GM19395 (cell line): ENCODE data around the gene DERL2.

Experiments
- ATAC-seq: cut with Tn5 transposase; IDR thresholded peaks from one replicate; pipeline ENCODE4 v1.9.1; 2021; ENCODE audit warnings: mild to moderate bottlenecking, moderate library complexity; ENCODE audit not compliant: unreplicated experiment

DERL2 gene

DNA sequence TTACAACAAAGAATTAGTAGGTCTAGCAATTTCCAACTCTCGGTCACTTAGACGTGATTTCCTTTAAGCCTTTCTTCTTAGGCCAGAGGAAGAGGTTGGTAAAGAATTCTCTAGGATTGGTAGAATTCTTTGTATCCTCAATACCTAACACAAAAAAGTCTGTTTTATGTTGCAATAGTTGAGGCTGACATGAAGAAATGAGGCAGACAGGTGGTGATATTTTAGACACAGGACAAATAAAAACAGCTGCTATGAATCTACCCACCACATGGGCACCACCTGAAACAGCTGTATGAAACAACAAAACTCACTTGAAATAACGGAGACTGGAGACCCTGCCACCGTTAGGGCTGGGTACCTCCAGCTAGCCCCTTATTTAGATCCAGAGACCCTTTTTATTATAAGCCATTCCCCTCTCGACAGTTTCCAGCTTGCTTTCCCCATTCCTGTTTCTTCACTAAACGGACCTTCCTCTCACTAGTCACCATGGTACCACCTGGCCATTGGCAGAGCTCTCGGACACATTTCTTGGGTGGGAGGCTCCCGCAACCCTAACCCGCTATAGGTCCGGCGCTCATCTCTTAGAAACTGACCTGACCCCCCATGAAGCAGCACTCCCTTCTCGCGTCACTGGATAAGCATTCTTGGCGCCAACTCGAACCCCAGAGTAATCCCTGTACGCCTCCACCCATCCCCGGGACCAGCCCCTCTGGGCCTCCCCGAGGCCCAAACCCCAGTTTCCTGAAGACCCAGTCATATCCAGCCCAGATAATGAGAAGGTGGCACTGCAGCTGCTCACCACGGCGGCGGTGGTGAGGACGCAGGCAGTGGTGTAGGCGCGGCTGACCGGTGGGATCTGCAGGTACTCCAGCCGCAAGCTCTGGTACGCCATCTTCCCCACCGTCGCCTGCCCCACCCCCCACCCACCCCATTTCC, at the start of gene DERL2:
Gene DERL2 (minus strand): TSS at position 909 of the 936 bp plus-strand sequence. CDS start 17 bp downstream, at position 892.
- ATAC-seq = peak; percentile 28

DNA sequence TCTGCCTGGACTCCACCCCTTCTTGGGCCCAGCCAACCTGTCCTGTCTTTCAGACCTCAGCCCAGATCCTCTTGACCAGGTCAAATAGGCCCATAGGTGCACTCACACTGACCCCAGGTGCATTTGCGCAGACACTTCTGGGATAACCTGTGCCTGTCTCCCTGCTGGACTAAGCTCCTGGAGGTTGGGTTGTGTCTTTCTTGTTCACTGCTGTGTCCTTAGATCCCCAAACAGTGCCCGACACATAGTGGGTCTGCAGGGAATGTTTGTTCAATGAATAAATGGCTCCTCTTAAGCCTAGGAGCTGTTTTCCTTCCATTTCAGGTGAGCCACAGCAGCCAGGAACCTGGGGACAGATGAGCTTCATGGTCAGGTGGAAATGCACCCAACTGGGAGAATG, 49.5 kb upstream of the DERL2 start:
- ATAC-seq = no peak

DNA sequence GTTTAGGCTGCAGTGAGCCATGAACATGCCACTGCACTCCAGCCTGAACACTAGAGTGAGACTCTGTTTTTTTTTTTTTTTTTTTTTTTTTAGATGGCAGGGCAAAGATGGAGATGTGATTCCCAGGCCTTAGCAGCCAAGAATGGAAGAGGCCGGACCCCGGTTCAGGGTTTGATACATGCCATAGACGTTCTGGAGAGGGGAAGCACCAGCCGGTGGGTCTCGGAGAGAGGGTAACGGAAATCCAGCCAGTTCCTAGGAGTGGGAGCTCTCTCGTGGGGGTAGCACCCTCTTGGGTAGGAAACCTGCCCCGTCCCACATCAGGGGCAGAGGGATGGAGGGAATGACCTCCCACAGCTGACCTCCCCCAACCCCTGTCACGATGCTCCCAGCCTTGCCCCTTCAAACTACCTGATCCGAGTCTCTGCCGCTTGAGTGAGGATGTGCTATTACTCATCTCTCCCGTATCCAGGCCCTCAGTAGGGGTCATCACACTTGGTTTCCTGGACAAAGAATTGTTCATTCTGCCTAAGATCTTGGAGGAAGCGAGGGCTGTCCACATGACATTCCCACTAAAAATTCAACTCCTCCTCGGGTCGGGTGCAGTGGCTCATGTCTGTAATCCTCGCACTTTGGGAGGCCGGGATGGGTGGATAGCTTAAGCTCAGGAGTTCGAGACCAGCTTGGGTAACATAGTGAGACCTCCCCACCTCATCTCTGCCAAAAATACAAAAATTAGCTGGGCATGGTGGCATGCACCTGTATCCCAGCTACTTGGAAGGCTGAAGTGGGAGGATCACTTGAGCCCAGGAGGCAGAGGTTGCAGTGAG, 47.7 kb upstream of the DERL2 start:
- ATAC-seq = no peak

DNA sequence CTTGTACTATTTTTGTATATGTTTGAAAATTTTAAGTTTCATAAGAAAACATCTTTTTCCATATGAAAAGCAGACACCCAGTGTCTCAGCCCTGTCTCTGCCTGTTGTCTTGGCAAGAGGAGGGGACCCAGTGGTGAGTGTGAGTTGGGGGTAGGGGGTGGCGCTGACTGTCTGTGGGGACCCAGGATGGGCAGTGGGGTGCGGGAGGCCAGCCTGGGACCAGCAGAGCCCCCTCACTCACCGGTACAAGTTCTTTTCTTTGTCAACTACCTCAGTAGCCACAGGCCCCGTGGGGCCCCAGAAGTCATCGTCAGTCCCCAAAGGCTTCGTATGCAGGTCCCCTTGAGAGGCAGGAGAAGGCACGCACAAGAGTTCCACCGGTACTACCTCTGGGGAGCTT, 46.6 kb upstream of the DERL2 start:
- no peak for ATAC-seq

DNA sequence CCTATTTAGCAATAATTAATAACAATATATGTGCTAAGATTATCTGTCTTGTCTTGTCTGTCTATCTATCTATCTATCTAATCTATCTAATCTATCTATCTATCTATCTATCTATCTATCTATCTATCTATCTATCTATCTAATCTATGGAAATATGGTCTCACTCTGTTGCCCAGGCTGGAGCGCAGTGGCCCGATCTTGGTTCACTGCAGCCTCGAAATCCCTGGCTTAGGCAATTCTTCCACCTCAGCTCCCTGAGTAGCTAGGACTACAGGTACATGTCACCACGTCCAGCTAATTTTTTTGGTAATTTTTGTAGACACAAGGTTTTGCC, 45.1 kb upstream of the DERL2 start:
- no peak for ATAC-seq

DNA sequence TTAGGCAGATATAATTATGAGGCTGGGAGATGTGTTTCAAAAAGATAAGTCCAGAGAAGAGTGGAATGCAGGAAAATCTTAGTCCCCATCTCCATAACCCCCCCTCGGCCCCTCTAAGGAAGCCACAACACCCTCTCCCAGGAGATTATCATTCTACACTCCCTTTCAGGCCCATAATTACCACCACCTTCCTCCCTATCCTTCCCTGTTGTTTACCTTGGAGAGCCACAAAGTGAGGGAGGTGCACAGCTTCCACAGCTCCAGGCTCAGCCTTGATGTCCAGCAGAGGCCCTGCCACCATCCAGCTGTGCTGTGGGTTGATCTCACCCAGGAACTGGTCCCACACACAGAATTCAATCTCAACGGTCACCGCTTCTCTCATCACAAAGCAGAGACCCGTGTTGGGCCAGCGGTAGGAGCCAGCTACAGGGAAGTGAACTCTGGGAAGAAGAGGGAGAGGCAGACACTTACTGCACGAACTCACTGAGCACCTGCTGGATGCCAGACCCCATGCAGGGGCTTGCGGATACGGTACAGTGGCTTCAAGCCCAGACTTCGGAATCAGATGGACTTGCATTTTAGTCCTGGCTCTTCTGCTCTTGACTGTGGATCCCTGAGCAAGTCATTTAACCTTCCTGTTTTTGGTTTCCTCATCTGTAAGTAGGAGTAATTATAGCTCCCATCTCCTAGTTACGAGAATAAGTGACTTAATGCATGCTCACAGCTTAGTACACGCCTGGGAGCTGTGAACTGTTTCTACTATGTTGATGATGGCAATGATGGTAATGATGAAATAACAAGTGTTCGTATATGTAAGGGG, 44.5 kb upstream of the DERL2 start:
- no peak for ATAC-seq

DNA sequence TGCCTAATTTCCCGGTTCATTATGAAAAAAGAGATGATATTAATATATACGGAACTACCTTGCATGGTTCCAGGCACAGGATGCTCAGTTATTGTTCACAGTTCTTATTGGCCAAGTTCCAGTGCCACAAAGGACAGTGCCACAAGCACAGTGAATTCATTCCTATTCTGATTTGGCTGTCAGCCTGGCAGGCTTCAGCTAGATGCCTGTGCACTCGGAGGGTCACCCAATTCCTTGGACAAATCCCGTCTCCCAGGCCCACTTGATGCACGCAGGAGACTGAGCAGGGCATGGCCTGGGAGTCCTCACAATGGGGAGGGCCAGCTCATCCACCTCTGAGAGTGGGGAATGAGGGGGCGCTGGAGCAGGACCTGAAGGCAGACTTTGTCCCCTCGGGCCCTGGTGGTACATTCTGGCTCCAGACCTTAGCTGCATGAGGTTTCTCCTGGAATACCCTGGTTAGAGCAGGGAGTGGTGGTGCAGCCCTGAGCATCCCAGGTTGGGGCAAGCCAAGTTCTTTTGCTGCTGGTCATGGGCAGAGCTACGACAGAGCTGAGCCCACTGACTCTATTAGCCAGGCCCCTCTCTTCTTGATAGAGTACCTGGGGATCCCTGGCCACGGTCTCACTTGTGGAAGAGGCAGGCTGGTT, 41.7 kb upstream of the DERL2 start:
- no peak for ATAC-seq

DNA sequence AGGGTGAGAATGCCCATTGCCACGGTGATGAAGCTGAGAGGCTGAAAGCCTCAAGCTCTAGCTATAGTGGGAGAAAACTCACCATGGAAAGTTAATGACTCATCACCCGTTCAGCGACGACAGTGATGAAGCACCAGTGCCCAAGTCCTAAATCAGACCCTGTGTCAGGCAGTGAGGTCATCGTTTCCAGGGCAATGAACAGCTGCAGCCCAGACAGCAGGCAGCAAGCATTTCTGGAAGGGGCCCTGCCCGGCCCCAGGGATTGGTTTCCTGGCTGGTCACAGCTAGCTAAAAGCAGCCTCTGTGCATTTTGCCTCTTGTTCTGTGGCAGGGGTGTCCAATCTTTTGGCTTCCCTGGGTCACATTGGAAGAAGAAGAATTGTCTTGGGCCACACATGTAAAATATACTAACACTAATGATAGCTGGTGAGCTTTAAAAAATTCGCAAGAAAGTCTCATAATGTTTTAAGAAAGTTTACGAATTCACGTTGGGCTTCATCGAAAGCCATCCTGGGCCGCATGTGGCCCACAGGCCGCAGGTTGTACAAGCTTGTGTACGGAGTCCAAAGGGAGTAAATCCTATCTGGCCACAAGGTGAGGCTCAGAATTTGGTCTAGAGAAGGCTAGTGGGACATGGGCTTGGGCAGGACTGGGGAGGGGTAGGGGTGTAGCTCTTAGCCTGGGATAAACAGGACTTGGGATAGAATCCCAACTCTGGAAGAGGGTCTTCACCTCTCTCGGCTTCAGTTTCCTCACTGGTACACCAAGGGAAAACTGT, 41.0 kb upstream of the DERL2 start:
- ATAC-seq = no peak

DNA sequence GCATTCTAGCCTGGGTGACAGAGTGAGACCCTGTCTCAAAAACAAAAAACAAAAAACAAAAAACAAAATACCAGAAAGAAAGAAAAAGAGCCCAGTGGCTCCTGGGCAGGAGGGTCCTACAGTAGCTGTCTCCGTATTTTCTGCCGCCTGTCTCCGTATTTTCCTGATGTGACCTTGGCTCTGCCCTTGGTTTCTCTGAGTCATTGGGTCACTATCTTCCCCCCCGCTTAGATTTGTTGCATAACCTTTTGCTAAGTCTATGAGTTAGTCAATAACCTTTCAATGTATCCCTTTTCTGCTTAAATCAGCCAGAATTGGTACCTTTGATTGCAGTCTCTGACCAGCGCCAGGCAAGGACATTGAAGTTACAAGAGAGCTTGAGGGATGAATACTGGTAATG, 37.3 kb upstream of the DERL2 start:
- ATAC-seq = no peak

DNA sequence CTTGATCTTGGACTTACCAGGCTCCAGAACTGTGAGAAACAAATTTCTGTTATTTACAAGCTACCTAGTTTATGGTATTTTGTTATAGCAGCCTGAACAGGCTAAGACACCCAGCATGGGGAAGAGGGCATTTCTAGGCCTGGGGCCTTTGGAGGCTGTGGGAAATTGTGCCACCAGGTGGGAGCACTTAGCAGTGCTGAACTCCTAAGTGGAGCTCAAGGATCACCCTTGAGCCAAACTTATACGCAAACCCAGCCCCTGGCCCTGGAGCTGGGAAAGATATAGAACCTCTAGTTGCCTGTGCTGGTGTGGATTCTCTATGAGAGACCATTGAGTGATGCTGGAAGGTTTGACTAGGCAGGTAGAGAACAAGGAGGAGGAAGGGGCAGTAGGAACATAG, 36.5 kb upstream of the DERL2 start:
- no peak for ATAC-seq

DNA sequence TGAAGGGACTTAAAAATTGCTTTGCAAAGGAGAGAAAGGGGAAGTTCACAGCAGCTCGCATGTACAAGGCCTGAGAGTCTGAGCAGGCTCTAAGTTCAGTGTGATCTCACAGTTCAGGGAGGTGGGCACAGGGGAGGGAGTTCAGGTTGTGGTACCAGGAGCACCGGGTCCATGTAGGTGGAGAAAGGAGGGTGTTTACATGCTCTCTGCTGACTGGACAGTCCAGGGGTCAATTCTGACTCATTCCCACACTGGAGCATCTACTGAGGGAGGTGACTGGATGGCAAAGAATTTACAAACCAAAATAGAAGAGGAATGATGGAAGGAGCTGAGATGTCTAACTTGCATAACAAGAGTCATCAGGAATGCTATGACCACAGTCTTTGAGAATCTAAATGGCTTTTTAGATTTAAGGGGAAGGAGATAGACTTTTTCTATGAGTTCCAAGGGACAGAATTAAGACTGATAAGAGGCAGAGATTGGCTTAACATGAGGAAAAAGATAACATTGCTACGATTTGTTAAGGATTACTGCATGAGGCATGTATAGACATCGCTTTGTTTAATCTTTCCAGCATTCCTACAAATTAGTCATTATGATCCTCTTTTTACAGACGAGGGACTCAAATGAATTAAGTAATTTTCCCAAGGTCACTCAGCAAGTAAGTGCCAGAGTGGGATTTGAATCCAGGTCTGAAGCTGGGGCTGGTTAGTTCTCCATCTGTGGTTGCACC, 30.2 kb upstream of the DERL2 start:
- ATAC-seq = no peak

DNA sequence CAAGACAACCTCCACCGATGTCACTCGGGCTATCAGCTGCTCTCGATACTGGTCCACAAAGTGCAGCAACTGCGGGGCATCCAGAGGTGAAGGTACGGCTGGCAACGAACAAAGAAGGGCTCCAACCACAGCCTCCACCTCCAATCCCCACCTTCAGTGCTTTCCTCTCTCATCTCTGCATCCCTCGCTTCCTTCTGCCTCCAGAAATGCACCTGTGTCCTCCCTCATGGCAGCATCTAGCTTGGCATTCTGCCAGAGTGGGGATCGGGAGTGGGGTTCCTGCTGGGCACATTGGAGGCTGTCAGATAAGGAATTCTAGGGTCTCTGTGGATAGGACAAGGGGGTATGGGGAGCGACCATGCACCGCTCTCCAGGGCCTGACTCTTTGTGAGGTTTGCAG, 29.0 kb upstream of the DERL2 start:
- no peak for ATAC-seq

DNA sequence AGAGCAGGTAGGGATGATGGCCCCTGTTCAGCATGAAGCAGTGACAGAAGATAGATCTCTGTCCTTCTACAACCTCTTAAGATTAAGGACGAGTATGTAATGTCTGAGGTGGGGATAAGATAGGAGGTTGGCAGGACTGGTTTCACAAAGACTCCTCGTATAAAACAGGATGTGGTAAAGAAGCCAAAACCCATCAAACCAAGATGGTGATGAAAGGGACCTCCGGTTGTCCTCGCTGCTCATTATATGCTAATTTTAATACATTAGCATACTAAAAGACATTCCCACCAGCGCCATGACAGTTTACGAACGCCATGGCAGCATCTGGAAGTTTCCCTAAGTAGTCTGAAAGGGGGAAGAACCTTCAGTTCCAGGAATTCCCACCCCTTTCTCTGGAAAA, 27.6 kb upstream of the DERL2 start:
- ATAC-seq = no peak

DNA sequence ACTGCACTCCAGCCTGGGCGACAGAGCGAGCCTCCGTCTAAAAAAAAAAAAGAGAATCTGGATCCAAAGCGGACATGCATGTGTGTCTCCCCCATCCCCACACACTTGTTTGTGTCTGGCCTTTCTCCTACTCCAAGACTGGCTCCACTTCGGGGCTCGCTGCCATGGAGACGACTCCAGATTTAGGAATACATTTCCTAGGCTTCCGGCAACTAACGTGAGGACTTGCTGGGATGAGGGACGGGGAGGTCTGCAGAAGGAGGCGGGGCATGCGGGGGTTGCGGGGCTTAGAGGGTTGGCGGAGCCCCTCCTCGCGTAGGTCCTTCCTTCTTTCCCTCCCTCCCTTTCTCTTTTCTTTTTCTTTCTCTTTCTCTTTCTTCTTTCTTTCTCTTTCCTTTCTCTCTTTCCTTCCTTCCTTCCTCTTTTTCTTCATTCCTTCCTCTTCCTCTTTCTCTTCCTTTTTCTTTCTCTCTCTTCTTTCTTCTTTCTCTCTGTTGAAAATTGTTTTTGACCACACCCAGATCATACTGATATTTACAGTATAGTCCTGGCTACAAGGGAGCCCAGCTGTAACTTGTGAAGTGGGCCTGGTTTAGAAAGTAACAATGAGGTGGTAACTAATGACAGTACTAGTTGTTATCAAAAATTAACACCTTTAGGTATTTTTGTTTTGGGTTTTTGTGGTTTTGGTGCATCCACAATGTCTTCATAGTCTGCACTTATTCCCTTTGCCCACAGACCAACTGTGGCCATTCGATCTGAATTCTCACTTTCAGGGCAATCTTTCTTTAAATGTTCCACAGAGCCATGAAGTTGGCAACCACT, 25.6 kb upstream of the DERL2 start:
- ATAC-seq = no peak

DNA sequence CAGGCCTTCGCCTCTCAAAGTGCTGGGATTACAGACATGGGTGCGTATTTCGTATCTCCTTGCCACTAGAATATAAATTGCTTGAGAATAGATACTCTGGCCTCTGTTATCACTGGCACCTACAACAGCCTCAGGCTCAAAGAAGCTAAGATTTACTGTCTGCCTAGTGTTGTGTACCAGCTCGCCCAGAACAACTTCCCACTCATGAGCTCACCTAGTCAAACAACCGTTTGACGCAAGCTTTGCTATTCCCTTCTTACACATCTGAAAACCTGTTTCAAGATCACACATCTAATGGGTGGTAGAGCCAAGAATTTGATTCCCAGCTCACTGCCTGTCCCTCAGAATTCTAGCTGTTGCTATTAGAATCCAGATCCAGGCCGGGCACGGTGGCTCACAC, 24.8 kb upstream of the DERL2 start:
- ATAC-seq = no peak

DNA sequence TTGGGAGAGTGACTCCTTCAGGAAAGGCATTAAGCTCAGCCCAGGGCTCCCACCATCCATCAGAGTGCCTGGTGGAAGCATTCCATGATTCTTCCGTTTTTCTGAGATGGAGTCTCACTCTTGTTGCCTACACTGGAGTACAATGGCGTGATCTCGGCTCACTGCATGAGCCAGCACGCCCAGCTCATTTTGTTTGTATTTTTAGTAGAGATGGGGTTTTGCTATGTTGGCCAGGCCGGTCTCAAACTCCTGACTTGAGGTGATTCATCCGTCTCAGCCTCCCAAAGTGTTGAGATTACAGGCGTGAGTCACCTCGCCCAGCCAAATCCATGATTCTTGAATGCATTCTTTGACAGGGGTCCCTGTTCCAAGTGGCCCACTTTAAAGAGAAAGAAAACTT, 23.5 kb upstream of the DERL2 start:
- no peak for ATAC-seq

DNA sequence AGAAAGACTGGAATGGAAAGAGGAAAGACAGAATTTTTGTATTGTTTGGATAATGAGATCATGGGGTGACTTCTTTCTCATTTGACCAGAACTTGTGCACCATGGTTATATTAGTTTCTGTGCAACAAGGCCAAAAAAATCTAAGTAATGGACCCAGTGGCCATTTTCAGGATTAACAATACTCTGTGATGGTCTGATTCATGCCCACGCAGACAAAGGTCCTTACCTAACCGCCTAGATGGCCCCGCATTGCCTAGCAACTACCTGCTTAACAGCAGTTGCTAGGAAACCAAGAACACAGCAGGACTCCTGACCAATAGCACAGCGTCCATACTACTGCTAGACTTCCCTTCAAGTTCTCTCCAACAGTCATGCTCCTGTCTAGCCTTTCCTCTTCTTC, 22.8 kb upstream of the DERL2 start:
- ATAC-seq = no peak

DNA sequence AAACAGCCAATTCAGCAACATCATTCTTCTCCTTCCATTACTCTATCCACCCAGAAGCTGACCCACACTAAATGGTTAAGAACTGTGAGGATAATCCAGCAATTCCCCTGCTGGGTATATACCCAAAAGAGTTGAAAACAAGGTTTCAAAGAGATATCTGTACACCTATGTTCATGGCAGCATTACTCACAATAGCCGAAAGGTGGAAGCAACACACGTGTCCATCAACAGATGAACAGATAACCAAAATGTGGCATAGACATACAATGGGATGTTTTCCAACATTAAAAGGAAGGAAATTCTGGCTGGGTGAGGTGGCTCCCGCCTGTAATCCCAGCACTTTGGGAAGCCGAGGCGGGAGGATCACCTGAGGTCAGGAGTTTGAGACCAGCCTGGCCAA, 20.3 kb upstream of the DERL2 start:
- no peak for ATAC-seq
